Activated CD4-positive, alpha-beta T cell treated with anti-CD3 and anti-CD28 coated beads, Interleukin-2, amount 10 ng/mL, durations not matched to agents 7 days and 5 days (primary cell): ENCODE measurements around the gene SETD4. TPM values are rescaled to one million over a fixed set of nuclear protein-coding genes. Genes with fewer than 3 reads are reported as not detected.

Experiments
- CTCF ChIA-PET: fragments of 350-600 bp; sonication (Branson Sonifier 250); formaldehyde crosslinking; loops from one replicate; lab custom pipeline; 2021; ENCODE audit warnings: antibody characterized with exemption; lab: Charles Lee
- POLR2A ChIA-PET: fragments of 350-600 bp; sonication (Branson Sonifier 250); formaldehyde crosslinking; loops from one replicate; lab custom pipeline; 2021; ENCODE audit warnings: antibody characterized with exemption; lab: Charles Lee
- DNase-seq: peaks from one replicate; pipeline ENCODE4 v3.0.0-alpha.2; 2020
- H3K27ac Mint-ChIP-seq: one replicate; pipeline ENCODE4 v1.8.0; 2021; ENCODE audit warnings: mild to moderate bottlenecking, moderate library complexity, mixed read lengths
- H3K27me3 Mint-ChIP-seq: one replicate; pipeline ENCODE4 v1.8.0; 2021; ENCODE audit warnings: mixed read lengths
- H3K36me3 Mint-ChIP-seq: one replicate; pipeline ENCODE4 v1.8.0; 2021; ENCODE audit warnings: low read depth, mixed read lengths
- H3K4me1 Mint-ChIP-seq: one replicate; pipeline ENCODE4 v1.8.0; 2021; ENCODE audit warnings: mixed read lengths
- H3K4me3 Mint-ChIP-seq: one replicate; pipeline ENCODE4 v1.8.0; 2021; ENCODE audit warnings: mild to moderate bottlenecking, moderate library complexity, mixed read lengths
- H3K9me3 Mint-ChIP-seq: one replicate; pipeline ENCODE4 v1.8.0; 2021; ENCODE audit warnings: mixed read lengths
- total RNA-seq, 2 experiments: library from RNA; stranded (reverse); gene quantifications; one replicate each; pipeline ENCODE4 v1.2.3, GENCODE V29; 2021

Gene SETD4
- total RNA-seq, 2 experiments from 2014 or later: 15.7 to 19.4 TPM

GRCh38 chr21:36093512-36093911, 33.2 kb upstream of the SETD4 start:
- Mint-ChIP-seq H3K27me3 (peaks cover 7% of the 10 kb centered on the region), H3K36me3 (peaks cover 9% of the 10 kb centered on the region), H3K27ac (no peak overlapping the region), H3K4me1 (no peaks in the 10 kb centered on the region), H3K4me3 (no peak overlapping the region), H3K9me3 (peaks cover 15% of the 10 kb centered on the region)
- ChIA-PET CTCF (no interaction called here), POLR2A (no interaction called here)
- no peak for DNase-seq

GRCh38 chr21:36092681-36093080, 32.4 kb upstream of the SETD4 start:
- peaks cover 7% of the 10 kb centered on the region for H3K27me3 Mint-ChIP-seq
- ChIA-PET CTCF (interaction anchor here (0.5 kb wide), 1 partner anchor 1478 kb away, joined by 3 read pairs; the partner anchor contains the start of gene RCAN1), POLR2A (no interaction called here)
- DNase-seq: no peak
- peaks cover 9% of the 10 kb centered on the region for H3K36me3 Mint-ChIP-seq
- peaks cover 15% of the 10 kb centered on the region for H3K9me3 Mint-ChIP-seq
- H3K4me3 Mint-ChIP-seq: no peak overlapping the region
- no peaks in the 10 kb centered on the region for H3K4me1 Mint-ChIP-seq
- H3K27ac Mint-ChIP-seq: no peak overlapping the region

GRCh38 chr21:36089946-36090345, 29.6 kb upstream of the SETD4 start:
- ChIA-PET CTCF (no interaction called here), POLR2A (no interaction called here)
- DNase-seq: no peak
- H3K4me1 Mint-ChIP-seq: peaks cover 10% of the 10 kb centered on the region
- peaks cover 5% of the 10 kb centered on the region for H3K27me3 Mint-ChIP-seq
- peaks cover 13% of the 10 kb centered on the region for H3K9me3 Mint-ChIP-seq
- no peak overlapping the region for H3K4me3 Mint-ChIP-seq
- peaks cover 7% of the 10 kb centered on the region for H3K36me3 Mint-ChIP-seq
- no peak overlapping the region for H3K27ac Mint-ChIP-seq

- CTCF ChIA-PET: interaction anchor here (1.2 to 1.5 kb wide), 4 partner anchors 9 to 28 kb away, joined by 3 to 4 read pairs (median 3); partner anchors contain the start of genes CBR1 and SETD4
- no peaks in the 10 kb centered on the region for H3K36me3 Mint-ChIP-seq
- H3K27me3 Mint-ChIP-seq: no peaks in the 10 kb centered on the region
Measured at GRCh38 chr21:36087362-36088138, 27.2 kb upstream of the SETD4 start.

GRCh38 chr21:36082237-36082664, 21.9 kb upstream of the SETD4 start:
- POLR2A ChIA-PET: no interaction called here
- no peak for DNase-seq
- Mint-ChIP-seq H3K27ac (no peak overlapping the region), H3K4me1 (peaks cover 41% of the 10 kb centered on the region), H3K27me3 (no peaks in the 10 kb centered on the region), H3K36me3 (peaks cover 24% of the 10 kb centered on the region), H3K4me3 (no peak overlapping the region), H3K9me3 (peaks cover 6% of the 10 kb centered on the region)
- CTCF ChIA-PET: interaction anchor here (1.0 kb wide), 1 partner anchor 12 kb away, joined by 3 read pairs; the partner anchor contains the start of gene CBR1

More at GRCh38 chr21:36087362-36088138, 27.2 kb upstream of the SETD4 start:
- H3K4me1 Mint-ChIP-seq: peaks cover 10% of the 10 kb centered on the region
- no peak for DNase-seq
- POLR2A ChIA-PET: no interaction called here
- H3K9me3 Mint-ChIP-seq: no peaks in the 10 kb centered on the region
- H3K4me3 Mint-ChIP-seq: no peak overlapping the region
- no peak overlapping the region for H3K27ac Mint-ChIP-seq

- ChIA-PET CTCF (interaction anchor here (0.6 to 1.1 kb wide), 3 partner anchors 11 to 336 kb away, joined by 3 to 4 read pairs (median 3); partner anchors contain the start of gene CBR1), POLR2A (no interaction called here)
- no peak overlapping the region for H3K4me3 Mint-ChIP-seq
- peaks cover 6% of the 10 kb centered on the region for H3K9me3 Mint-ChIP-seq
- peak overlapping the region; percentile 98 for H3K27ac Mint-ChIP-seq
- H3K36me3 Mint-ChIP-seq: peaks cover 30% of the 10 kb centered on the region
- H3K4me1 Mint-ChIP-seq: peaks cover 46% of the 10 kb centered on the region
- no peak for DNase-seq
- H3K27me3 Mint-ChIP-seq: no peaks in the 10 kb centered on the region
Measured at GRCh38 chr21:36080386-36080785, 20.1 kb upstream of the SETD4 start.

- POLR2A ChIA-PET: no interaction called here
- H3K36me3 Mint-ChIP-seq: peaks cover 30% of the 10 kb centered on the region
- H3K27me3 Mint-ChIP-seq: no peaks in the 10 kb centered on the region
Measured at GRCh38 chr21:36079671-36080070, 19.3 kb upstream of the SETD4 start.

GRCh38 chr21:36079010-36079649, 18.8 kb upstream of the SETD4 start:
- POLR2A ChIA-PET: no interaction called here
- Mint-ChIP-seq H3K27me3 (no peaks in the 10 kb centered on the region), H3K27ac (peak overlapping the region; percentile 98), H3K4me1 (peaks cover 50% of the 10 kb centered on the region), H3K36me3 (peaks cover 30% of the 10 kb centered on the region), H3K4me3 (peak overlapping the region; percentile 74), H3K9me3 (peaks cover 6% of the 10 kb centered on the region)
- CTCF ChIA-PET: interaction anchor here (0.6 to 1.4 kb wide), 3 partner anchors 9 to 1196 kb away, joined by 3 to 5 read pairs (median 3); partner anchors contain the start of gene CBR1
- peak; percentile 68 for DNase-seq

More at GRCh38 chr21:36079671-36080070, 19.3 kb upstream of the SETD4 start:
- Mint-ChIP-seq H3K4me1 (peaks cover 50% of the 10 kb centered on the region), H3K27ac (peak overlapping the region; percentile 98), H3K4me3 (peak overlapping the region; percentile 74), H3K9me3 (peaks cover 6% of the 10 kb centered on the region)
- DNase-seq: no peak
- CTCF ChIA-PET: interaction anchor here (0.6 kb wide), 1 partner anchor 1196 kb away, joined by 3 read pairs; no protein-coding TSS in a partner anchor

- no peak for DNase-seq
- Mint-ChIP-seq H3K36me3 (peaks cover 39% of the 10 kb centered on the region), H3K4me3 (no peak overlapping the region), H3K9me3 (peaks cover 6% of the 10 kb centered on the region), H3K27ac (peak overlapping the region; percentile 98), H3K27me3 (no peaks in the 10 kb centered on the region), H3K4me1 (peaks cover 54% of the 10 kb centered on the region)
- ChIA-PET POLR2A (no interaction called here), CTCF (interaction anchor here (1.2 to 2.5 kb wide), 3 partner anchors 8 to 19 kb away, joined by 3 to 8 read pairs (median 5); partner anchors contain the start of gene CBR1)
Measured at GRCh38 chr21:36077758-36078157, 17.4 kb upstream of the SETD4 start.

GRCh38 chr21:36076878-36077655, 16.7 kb upstream of the SETD4 start:
- ChIA-PET CTCF (interaction anchor here (1.2 to 2.5 kb wide), 3 partner anchors 9 to 20 kb away, joined by 3 to 8 read pairs (median 4); no protein-coding TSS in a partner anchor), POLR2A (no interaction called here)
- no peak for DNase-seq
- Mint-ChIP-seq H3K4me3 (no peak overlapping the region), H3K9me3 (peaks cover 6% of the 10 kb centered on the region), H3K4me1 (peaks cover 60% of the 10 kb centered on the region), H3K36me3 (peaks cover 45% of the 10 kb centered on the region), H3K27me3 (no peaks in the 10 kb centered on the region), H3K27ac (peak overlapping the region; percentile 3)

GRCh38 chr21:36075953-36076352, 15.6 kb upstream of the SETD4 start:
- ChIA-PET POLR2A (no interaction called here), CTCF (interaction anchor here (0.7 to 2.5 kb wide), 3 partner anchors 8 to 42 kb away, joined by 4 to 8 read pairs (median 4); no protein-coding TSS in a partner anchor)
- Mint-ChIP-seq H3K4me1 (peaks cover 70% of the 10 kb centered on the region), H3K9me3 (peaks cover 6% of the 10 kb centered on the region), H3K27me3 (no peaks in the 10 kb centered on the region), H3K27ac (peak overlapping the region; percentile 7), H3K4me3 (no peak overlapping the region), H3K36me3 (peaks cover 56% of the 10 kb centered on the region)
- DNase-seq: no peak

GRCh38 chr21:36075171-36075570, 14.8 kb upstream of the SETD4 start:
- ChIA-PET POLR2A (no interaction called here), CTCF (no interaction called here)
- H3K4me3 Mint-ChIP-seq: no peak overlapping the region
- peaks cover 6% of the 10 kb centered on the region for H3K9me3 Mint-ChIP-seq
- DNase-seq: no peak
- H3K27me3 Mint-ChIP-seq: no peaks in the 10 kb centered on the region
- no peak overlapping the region for H3K27ac Mint-ChIP-seq
- peaks cover 75% of the 10 kb centered on the region for H3K4me1 Mint-ChIP-seq
- peaks cover 58% of the 10 kb centered on the region for H3K36me3 Mint-ChIP-seq
